WTC11 (cell line): ENCODE measurements around the gene CFAP221. TPM values are rescaled to one million over a fixed set of nuclear protein-coding genes. Genes with fewer than 3 reads are reported as not detected.
A peak's percentile ranks its signal among the peaks of the same experiment; 100 is the strongest.

Source experiments
- ATAC-seq: fragments of 200-7000 bp; cut with Tn5 transposase; 2 replicates; pipeline ENCODE4 v1.10.0; 2021; ENCODE audit warnings: mild to moderate bottlenecking, moderate library complexity
- Bru-seq: library from RNA; stranded (reverse); fragments of 400-500 nt; gene quantifications from one replicate; lab custom pipeline; 2021; lab: Mats Ljungman, UMichigan
- CTCF ChIA-PET: fragments of 300-600 bp; sonication (Branson Sonifier 250); formaldehyde crosslinking; loops from one replicate; lab custom pipeline; 2021; ENCODE audit warnings: antibody characterized with exemption; lab: Charles Lee
- POLR2A ChIA-PET: fragments of 350-600 bp; sonication (Branson Sonifier 250); formaldehyde crosslinking; loops from one replicate; lab custom pipeline; 2021; ENCODE audit warnings: antibody characterized with exemption; lab: Charles Lee
- DNase-seq: peaks from one replicate; pipeline ENCODE4 v3.0.0; 2021; ENCODE audit warnings: low spot score
- H3K27ac Mint-ChIP-seq: 2 replicates; pipeline ENCODE4 v1.8.0; 2021; ENCODE audit warnings: mixed read lengths
- H3K27me3 Mint-ChIP-seq: 2 replicates; pipeline ENCODE4 v1.8.0; 2021; ENCODE audit warnings: low read depth, mild to moderate bottlenecking, moderate library complexity, mixed read lengths
- H3K36me3 Mint-ChIP-seq: 2 replicates; pipeline ENCODE4 v1.8.0; 2021; ENCODE audit warnings: mixed read lengths
- H3K4me1 Mint-ChIP-seq: 2 replicates; pipeline ENCODE4 v1.8.0; 2022; ENCODE audit warnings: mixed read lengths
- H3K4me3 Mint-ChIP-seq: 2 replicates; pipeline ENCODE4 v1.8.0; 2021; ENCODE audit warnings: mild to moderate bottlenecking, moderate library complexity, mixed read lengths
- H3K9me3 Mint-ChIP-seq: 2 replicates; pipeline ENCODE4 v1.8.0; 2021; ENCODE audit warnings: mixed read lengths
- CREM ChIP-seq: sonication (generic); formaldehyde crosslinking; IDR thresholded peaks from 2 replicates; pipeline ENCODE4 v1.8.1; 2022; ENCODE audit warnings: mild to moderate bottlenecking, missing genetic modification reagents, moderate library complexity
- ELF4 ChIP-seq: sonication (generic); formaldehyde crosslinking; IDR thresholded peaks from 2 replicates; pipeline ENCODE4 v1.8.1; 2022; ENCODE audit warnings: low read depth, mild to moderate bottlenecking, moderate library complexity, missing genetic modification reagents
- EMX1 ChIP-seq: fragments of 250-450 bp; sonication (Bioruptor Pico); IDR thresholded peaks from 2 replicates; pipeline ENCODE4 v1.8.0; 2021; ENCODE audit warnings: mild to moderate bottlenecking
- ETV6 ChIP-seq: sonication (generic); formaldehyde crosslinking; IDR thresholded peaks from 2 replicates; pipeline ENCODE4 v1.8.1; 2022; ENCODE audit warnings: mild to moderate bottlenecking, missing genetic modification reagents
- FOXK1 ChIP-seq: sonication (generic); formaldehyde crosslinking; IDR thresholded peaks from 2 replicates; pipeline ENCODE4 v1.8.0; 2022; ENCODE audit warnings: mild to moderate bottlenecking, moderate library complexity, missing genetic modification reagents
- FOXP1 ChIP-seq: sonication (generic); formaldehyde crosslinking; IDR thresholded peaks from 2 replicates; pipeline ENCODE4 v1.8.0; 2022; ENCODE audit warnings: missing genetic modification reagents, mild to moderate bottlenecking, moderate library complexity, borderline replicate concordance
- GABPB1 ChIP-seq: sonication (generic); formaldehyde crosslinking; IDR thresholded peaks from 2 replicates; pipeline ENCODE4 v1.8.1; 2023; ENCODE audit warnings: mild to moderate bottlenecking, missing genetic modification reagents
- GTF2I ChIP-seq: fragments of 250-450 bp; sonication (Bioruptor Pico); conservative IDR thresholded peaks from 2 replicates; pipeline ENCODE4 v1.4.0; 2021; ENCODE audit warnings: mild to moderate bottlenecking
- MYBL2 ChIP-seq: sonication (generic); formaldehyde crosslinking; IDR thresholded peaks from 2 replicates; pipeline ENCODE4 v1.8.1; 2023; ENCODE audit warnings: mild to moderate bottlenecking, moderate library complexity, missing genetic modification reagents
- NFE2L1 ChIP-seq: sonication (generic); formaldehyde crosslinking; IDR thresholded peaks from 2 replicates; pipeline ENCODE4 v1.8.1; 2023; ENCODE audit warnings: missing genetic modification reagents
- OVOL2 ChIP-seq: fragments of 250-450 bp; sonication (Bioruptor Pico); IDR thresholded peaks from 2 replicates; pipeline ENCODE4 v1.9.0; 2021; ENCODE audit warnings: mild to moderate bottlenecking, borderline replicate concordance
- SP1 ChIP-seq: sonication (generic); formaldehyde crosslinking; conservative IDR thresholded peaks from 2 replicates; pipeline ENCODE4 v1.8.1; 2022; ENCODE audit warnings: missing genetic modification reagents
- TCF7 ChIP-seq: sonication (generic); formaldehyde crosslinking; IDR thresholded peaks from 2 replicates; pipeline ENCODE4 v1.8.0; 2022; ENCODE audit warnings: mild to moderate bottlenecking, low read depth, missing genetic modification reagents, moderate library complexity
- ZNF317 ChIP-seq: sonication (generic); formaldehyde crosslinking; IDR thresholded peaks from 2 replicates; pipeline ENCODE4 v1.8.1; 2023; ENCODE audit warnings: low read depth, mild to moderate bottlenecking, moderate library complexity, missing genetic modification reagents, borderline replicate concordance
- ZNF671 ChIP-seq: fragments of 250-450 bp; sonication (Bioruptor Pico); IDR thresholded peaks from 2 replicates; pipeline ENCODE4 v1.8.0; 2021; ENCODE audit warnings: mild to moderate bottlenecking
- long read RNA-seq, 3 experiments: library from RNA in 1 of 3; library from capped mRNA in 1 of 3; library from polyadenylated mRNA in 1 of 3; unstranded in 2 of 3; stranded (forward) in 1 of 3; transcript quantifications; one replicate each; pipeline ENCODE4 v2.0.0, GENCODE V29; 2021
- total RNA-seq: library from RNA; stranded (reverse); gene quantifications from 3 replicates; pipeline ENCODE4 v1.2.3, GENCODE V29; 2021
- TF ChIP-seq, protein P1 (sequence below): sonication (generic); formaldehyde crosslinking; IDR thresholded peaks from 2 replicates; pipeline ENCODE4 v1.8.1; 2022; ENCODE audit warnings: mild to moderate bottlenecking, missing genetic modification reagents, moderate library complexity, borderline replicate concordance
- TF ChIP-seq, protein P2 (sequence below): sonication (generic); formaldehyde crosslinking; IDR thresholded peaks from 2 replicates; pipeline ENCODE4 v1.8.0; 2022; ENCODE audit warnings: mild to moderate bottlenecking, missing genetic modification reagents
- TF ChIP-seq, protein P3 (sequence below): sonication (generic); formaldehyde crosslinking; IDR thresholded peaks from 2 replicates; pipeline ENCODE4 v1.8.0; 2023; ENCODE audit warnings: missing genetic modification reagents, mild to moderate bottlenecking, borderline replicate concordance
- TF ChIP-seq, protein P4 (sequence below): fragments of 250-450 bp; sonication (Bioruptor Pico); IDR thresholded peaks from 2 replicates; pipeline ENCODE4 v1.9.0; 2021; ENCODE audit warnings: moderate library complexity, mild to moderate bottlenecking, inconsistent platforms, borderline replicate concordance
- TF ChIP-seq, protein P5 (sequence below): fragments of 250-450 bp; sonication (Bioruptor Pico); IDR thresholded peaks from 2 replicates; pipeline ENCODE4 v1.9.0; 2021; ENCODE audit warnings: mild to moderate bottlenecking
- TF ChIP-seq, protein P6 (sequence below): fragments of 200-600 bp; IDR thresholded peaks from 2 replicates; pipeline ENCODE4 v1.8.0; 2022; ENCODE audit warnings: antibody characterized with exemption
- TF ChIP-seq, protein P7 (sequence below): sonication (generic); formaldehyde crosslinking; IDR thresholded peaks from 2 replicates; pipeline ENCODE4 v1.8.1; 2022; ENCODE audit warnings: mild to moderate bottlenecking, moderate library complexity, missing genetic modification reagents
- TF ChIP-seq, protein P8 (sequence below): sonication (generic); formaldehyde crosslinking; IDR thresholded peaks from 2 replicates; pipeline ENCODE4 v1.8.1; 2023; ENCODE audit warnings: mild to moderate bottlenecking, moderate library complexity, missing genetic modification reagents

The CFAP221 gene
- total RNA-seq, result 0.14 to 0.94 TPM (median 0.35 TPM) in 3 replicates
- percentile 20 among the genes with signal in this experiment for Bru-seq, nascent RNA
- long read RNA-seq, experiment 1, partial matches to known transcripts, result 2 of 2 reads
- long read RNA-seq, experiment 1, other reads (novel, unspliced or antisense), result 0 of 2 reads
- long read RNA-seq, experiment 2, partial matches to known transcripts, result 0 of 1 reads
- long read RNA-seq, experiment 2, other reads (novel, unspliced or antisense), result 1 of 1 reads
- long read RNA-seq, experiment 3, result 0 reads

DNA sequence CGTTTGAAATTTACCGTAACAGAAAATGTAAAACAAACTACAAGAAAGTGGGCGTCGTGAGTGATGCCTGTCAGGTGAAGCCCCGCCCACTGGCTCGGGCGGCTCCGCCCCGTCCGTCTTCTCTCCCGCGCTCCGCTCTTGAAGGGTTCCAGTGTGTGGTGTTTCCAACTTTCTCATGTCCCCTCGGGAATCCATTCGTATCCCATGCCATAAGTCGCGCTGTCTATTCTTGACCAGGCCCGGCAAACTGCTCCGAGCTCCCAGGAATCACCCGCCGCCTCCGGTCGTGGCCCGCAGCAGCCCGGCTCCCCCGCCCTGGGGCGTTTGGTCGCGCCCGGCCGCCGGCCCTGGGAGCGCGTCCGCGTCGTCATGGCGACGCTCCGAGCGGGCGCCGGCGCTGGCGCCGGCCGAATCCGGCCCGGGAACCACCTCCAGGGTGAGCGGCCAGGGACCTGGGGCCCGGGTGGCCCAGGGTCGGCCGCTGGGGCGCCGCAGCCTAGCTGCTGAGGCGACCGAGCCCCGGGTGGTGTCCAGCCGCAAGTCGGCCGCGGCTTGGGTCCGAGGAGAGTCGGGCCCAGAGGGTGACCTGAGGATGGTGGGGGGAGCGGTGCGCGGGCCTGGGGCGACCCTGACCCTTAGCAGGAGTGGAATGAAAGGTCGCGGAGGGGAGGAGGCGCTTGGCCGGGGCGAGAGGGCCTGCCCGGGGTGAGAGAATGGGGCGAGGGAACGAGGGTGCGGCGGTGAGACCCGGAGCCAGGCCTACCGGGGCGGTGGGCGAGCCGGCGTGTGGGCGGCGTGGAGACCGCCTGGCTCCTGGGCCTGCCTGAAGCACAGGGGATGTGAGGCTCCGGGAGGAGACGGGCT lies at the start of gene CFAP221:
TSS of gene CFAP221 (plus strand) at position 375 of the 864 bp plus-strand sequence. CDS start 1,683 bp downstream, outside the sequence.
- H3K27ac Mint-ChIP-seq, result no peak within 1 kb of the TSS
- ChIA-PET POLR2A (no interaction called here), CTCF (no interaction called here)
- no peaks in the 10 kb centered on the region for H3K9me3 Mint-ChIP-seq
- H3K4me3 Mint-ChIP-seq, result peak within 1 kb of the TSS; percentile 84
- ATAC-seq (peak; percentile 92), DNase-seq (peak; percentile 87)
- H3K4me1 Mint-ChIP-seq, result peaks cover 6% of the 10 kb centered on the region
- H3K27me3 Mint-ChIP-seq, result peaks cover 32% of the 10 kb centered on the region
- no peaks in the 10 kb centered on the region for H3K36me3 Mint-ChIP-seq
- TF ChIP-seq EMX1 (no peak), ELF4 (no peak), TCF7 (CRISPR knock-in tag) (no peak), FOXP1 (CRISPR knock-in tag) (peak; percentile 28; the same call in 1 of the 2 replicates), FOXK1 (CRISPR knock-in tag) (peak; percentile 12; the same call in 1 of the 2 replicates), ZNF671 (CRISPR knock-in tag) (no peak), GABPB1 (CRISPR knock-in tag) (no peak), OVOL2 (CRISPR knock-in tag) (no peak), ETV6 (0 out of 2 replicates have a peak, but pooled peaks have one; percentile 17), MYBL2 (CRISPR knock-in tag) (0 out of 2 replicates have a peak, but pooled peaks have one; percentile 7), NFE2L1 (CRISPR knock-in tag) (peak; percentile 51; the same call in 1 of the 2 replicates), ZNF317 (CRISPR knock-in tag) (no peak), GTF2I (CRISPR knock-in tag) (no peak), SP1 (CRISPR knock-in tag) (peak; percentile 68), CREM (CRISPR knock-in tag) (0 out of 2 replicates have a peak, but pooled peaks have one; percentile 18)
- TF ChIP-seq, protein P1, sequence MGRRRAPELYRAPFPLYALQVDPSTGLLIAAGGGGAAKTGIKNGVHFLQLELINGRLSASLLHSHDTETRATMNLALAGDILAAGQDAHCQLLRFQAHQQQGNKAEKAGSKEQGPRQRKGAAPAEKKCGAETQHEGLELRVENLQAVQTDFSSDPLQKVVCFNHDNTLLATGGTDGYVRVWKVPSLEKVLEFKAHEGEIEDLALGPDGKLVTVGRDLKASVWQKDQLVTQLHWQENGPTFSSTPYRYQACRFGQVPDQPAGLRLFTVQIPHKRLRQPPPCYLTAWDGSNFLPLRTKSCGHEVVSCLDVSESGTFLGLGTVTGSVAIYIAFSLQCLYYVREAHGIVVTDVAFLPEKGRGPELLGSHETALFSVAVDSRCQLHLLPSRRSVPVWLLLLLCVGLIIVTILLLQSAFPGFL (CRISPR knock-in tag), result no peak
- TF ChIP-seq, protein P2, sequence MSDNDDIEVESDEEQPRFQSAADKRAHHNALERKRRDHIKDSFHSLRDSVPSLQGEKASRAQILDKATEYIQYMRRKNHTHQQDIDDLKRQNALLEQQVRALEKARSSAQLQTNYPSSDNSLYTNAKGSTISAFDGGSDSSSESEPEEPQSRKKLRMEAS (CRISPR knock-in tag), result peak; percentile 63; the same call in 1 of the 2 replicates
- TF ChIP-seq, protein P3, sequence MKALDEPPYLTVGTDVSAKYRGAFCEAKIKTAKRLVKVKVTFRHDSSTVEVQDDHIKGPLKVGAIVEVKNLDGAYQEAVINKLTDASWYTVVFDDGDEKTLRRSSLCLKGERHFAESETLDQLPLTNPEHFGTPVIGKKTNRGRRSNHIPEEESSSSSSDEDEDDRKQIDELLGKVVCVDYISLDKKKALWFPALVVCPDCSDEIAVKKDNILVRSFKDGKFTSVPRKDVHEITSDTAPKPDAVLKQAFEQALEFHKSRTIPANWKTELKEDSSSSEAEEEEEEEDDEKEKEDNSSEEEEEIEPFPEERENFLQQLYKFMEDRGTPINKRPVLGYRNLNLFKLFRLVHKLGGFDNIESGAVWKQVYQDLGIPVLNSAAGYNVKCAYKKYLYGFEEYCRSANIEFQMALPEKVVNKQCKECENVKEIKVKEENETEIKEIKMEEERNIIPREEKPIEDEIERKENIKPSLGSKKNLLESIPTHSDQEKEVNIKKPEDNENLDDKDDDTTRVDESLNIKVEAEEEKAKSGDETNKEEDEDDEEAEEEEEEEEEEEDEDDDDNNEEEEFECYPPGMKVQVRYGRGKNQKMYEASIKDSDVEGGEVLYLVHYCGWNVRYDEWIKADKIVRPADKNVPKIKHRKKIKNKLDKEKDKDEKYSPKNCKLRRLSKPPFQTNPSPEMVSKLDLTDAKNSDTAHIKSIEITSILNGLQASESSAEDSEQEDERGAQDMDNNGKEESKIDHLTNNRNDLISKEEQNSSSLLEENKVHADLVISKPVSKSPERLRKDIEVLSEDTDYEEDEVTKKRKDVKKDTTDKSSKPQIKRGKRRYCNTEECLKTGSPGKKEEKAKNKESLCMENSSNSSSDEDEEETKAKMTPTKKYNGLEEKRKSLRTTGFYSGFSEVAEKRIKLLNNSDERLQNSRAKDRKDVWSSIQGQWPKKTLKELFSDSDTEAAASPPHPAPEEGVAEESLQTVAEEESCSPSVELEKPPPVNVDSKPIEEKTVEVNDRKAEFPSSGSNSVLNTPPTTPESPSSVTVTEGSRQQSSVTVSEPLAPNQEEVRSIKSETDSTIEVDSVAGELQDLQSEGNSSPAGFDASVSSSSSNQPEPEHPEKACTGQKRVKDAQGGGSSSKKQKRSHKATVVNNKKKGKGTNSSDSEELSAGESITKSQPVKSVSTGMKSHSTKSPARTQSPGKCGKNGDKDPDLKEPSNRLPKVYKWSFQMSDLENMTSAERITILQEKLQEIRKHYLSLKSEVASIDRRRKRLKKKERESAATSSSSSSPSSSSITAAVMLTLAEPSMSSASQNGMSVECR (CRISPR knock-in tag), result peak; percentile 37; the same call in 1 of the 2 replicates
- TF ChIP-seq, protein P4, sequence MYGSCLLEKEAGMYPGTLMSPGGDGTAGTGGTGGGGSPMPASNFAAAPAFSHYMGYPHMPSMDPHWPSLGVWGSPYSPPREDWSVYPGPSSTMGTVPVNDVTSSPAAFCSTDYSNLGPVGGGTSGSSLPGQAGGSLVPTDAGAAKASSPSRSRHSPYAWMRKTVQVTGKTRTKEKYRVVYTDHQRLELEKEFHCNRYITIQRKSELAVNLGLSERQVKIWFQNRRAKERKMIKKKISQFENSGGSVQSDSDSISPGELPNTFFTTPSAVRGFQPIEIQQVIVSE, result no peak
- TF ChIP-seq, protein P5, sequence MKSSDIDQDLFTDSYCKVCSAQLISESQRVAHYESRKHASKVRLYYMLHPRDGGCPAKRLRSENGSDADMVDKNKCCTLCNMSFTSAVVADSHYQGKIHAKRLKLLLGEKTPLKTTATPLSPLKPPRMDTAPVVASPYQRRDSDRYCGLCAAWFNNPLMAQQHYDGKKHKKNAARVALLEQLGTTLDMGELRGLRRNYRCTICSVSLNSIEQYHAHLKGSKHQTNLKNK (CRISPR knock-in tag), result no peak
- TF ChIP-seq, protein P6, sequence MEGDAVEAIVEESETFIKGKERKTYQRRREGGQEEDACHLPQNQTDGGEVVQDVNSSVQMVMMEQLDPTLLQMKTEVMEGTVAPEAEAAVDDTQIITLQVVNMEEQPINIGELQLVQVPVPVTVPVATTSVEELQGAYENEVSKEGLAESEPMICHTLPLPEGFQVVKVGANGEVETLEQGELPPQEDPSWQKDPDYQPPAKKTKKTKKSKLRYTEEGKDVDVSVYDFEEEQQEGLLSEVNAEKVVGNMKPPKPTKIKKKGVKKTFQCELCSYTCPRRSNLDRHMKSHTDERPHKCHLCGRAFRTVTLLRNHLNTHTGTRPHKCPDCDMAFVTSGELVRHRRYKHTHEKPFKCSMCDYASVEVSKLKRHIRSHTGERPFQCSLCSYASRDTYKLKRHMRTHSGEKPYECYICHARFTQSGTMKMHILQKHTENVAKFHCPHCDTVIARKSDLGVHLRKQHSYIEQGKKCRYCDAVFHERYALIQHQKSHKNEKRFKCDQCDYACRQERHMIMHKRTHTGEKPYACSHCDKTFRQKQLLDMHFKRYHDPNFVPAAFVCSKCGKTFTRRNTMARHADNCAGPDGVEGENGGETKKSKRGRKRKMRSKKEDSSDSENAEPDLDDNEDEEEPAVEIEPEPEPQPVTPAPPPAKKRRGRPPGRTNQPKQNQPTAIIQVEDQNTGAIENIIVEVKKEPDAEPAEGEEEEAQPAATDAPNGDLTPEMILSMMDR, result no peak
- TF ChIP-seq, protein P7, sequence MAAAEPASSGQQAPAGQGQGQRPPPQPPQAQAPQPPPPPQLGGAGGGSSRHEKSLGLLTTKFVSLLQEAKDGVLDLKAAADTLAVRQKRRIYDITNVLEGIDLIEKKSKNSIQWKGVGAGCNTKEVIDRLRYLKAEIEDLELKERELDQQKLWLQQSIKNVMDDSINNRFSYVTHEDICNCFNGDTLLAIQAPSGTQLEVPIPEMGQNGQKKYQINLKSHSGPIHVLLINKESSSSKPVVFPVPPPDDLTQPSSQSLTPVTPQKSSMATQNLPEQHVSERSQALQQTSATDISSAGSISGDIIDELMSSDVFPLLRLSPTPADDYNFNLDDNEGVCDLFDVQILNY, result 0 out of 2 replicates have a peak, but pooled peaks have one; percentile 6
- TF ChIP-seq, protein P8, sequence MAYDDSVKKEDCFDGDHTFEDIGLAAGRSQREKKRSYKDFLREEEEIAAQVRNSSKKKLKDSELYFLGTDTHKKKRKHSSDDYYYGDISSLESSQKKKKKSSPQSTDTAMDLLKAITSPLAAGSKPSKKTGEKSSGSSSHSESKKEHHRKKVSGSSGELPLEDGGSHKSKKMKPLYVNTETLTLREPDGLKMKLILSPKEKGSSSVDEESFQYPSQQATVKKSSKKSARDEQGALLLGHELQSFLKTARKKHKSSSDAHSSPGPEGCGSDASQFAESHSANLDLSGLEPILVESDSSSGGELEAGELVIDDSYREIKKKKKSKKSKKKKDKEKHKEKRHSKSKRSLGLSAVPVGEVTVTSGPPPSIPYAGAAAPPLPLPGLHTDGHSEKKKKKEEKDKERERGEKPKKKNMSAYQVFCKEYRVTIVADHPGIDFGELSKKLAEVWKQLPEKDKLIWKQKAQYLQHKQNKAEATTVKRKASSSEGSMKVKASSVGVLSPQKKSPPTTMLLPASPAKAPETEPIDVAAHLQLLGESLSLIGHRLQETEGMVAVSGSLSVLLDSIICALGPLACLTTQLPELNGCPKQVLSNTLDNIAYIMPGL (CRISPR knock-in tag), result no peak
- TF ChIP-seq, all 79 proteins: peak for 10
